Adrenal gland (tissue), 12 donors: ENCODE data around the gene ERICH4. TPM values are rescaled to one million over a fixed set of nuclear protein-coding genes. Genes with fewer than 3 reads are reported as not detected.

Source experiments
- DNase-seq, 7 donors: peaks; one replicate each; pipeline ENCODE4 v3.0.0-alpha.2; 2019 to 2020
- H3K27ac ChIP-seq, 5 donors: fragments of 200-600 bp; sonication (generic) in 4 of 5; 1 replicate in 3 of 5; 2 replicates in 2 of 5; pipeline versions ENCODE4 v1.5.1 to v1.8.0; 2016 to 2020; ENCODE audit warnings: mild to moderate bottlenecking in 1 of 5
- H3K27me3 ChIP-seq: fragments of 200-600 bp; 2 replicates; pipeline ENCODE4 v1.8.0; 2021
- H3K36me3 ChIP-seq, 2 donors: fragments of 200-600 bp; replicated peaks in 1 of 2; 1 replicate in 1 of 2; 2 replicates in 1 of 2; pipeline versions ENCODE4 v1.5.1 to v1.8.0; 2018 to 2022
- H3K4me1 ChIP-seq, 2 donors: fragments of 200-600 bp; replicated peaks in 1 of 2; 1 replicate in 1 of 2; 2 replicates in 1 of 2; pipeline versions ENCODE4 v1.5.1 to v1.8.0; 2018 to 2021
- H3K4me3 ChIP-seq, 4 donors: fragments of 200-600 bp; sonication (generic) in 3 of 4; one replicate each; pipeline ENCODE4 v1.5.1; 2016 to 2018
- H3K9me3 ChIP-seq, 3 donors: fragments of 200-600 bp; sonication (generic) in 1 of 3; replicated peaks in 1 of 3; 1 replicate in 2 of 3; 2 replicates in 1 of 3; pipeline versions ENCODE4 v1.5.1 to v1.8.0; 2016 to 2021
- CTCF ChIP-seq, 6 experiments: fragments of 450-650 bp in 4 of 6; fragments of 200-600 bp in 2 of 6; sonication (generic) in 1 of 6; IDR thresholded peaks; 1 replicate in 5 of 6; 2 replicates in 1 of 6; pipeline versions ENCODE4 v1.5.1 to v1.8.0; 2016 to 2021; ENCODE audit warnings: antibody characterized with exemption in 6 of 6, mild to moderate bottlenecking in 2 of 6, moderate library complexity in 1 of 6
- POLR2A ChIP-seq, 2 donors: fragments of 450-650 bp; IDR thresholded peaks; one replicate each; pipeline ENCODE4 v1.6.1; 2017; ENCODE audit warnings: antibody characterized with exemption in 2 of 2, mild to moderate bottlenecking in 2 of 2, moderate library complexity in 1 of 2
- WGBS, 4 donors: extraction: QIAGEN DNeasy Blood & Tissue Kit in 2 of 4; methylation state at CpG; one replicate each; pipeline versions ENCODE4 v1.1.5 to v1.1.7; 2013 to 2017; 5-methylcytosine and 5-hydroxymethylcytosine counted together
- intact Hi-C, 2 donors: fragments of 100-400 bp; cut with DNase I; formaldehyde crosslinking; loops; one replicate each; pipeline versions ENCODE4 v1.14.1 to v1.15.0; 2022 to 2023
- polyA plus RNA-seq, 3 donors: library from polyadenylated mRNA; stranded (reverse); fragments of 200-250 nt in 2 of 3; fragments of 350-450 nt in 1 of 3; fragmentation: Illumina TruSeq in 1 of 3; extraction: RNeasy Lipid Tissue Mini Kit (QIAGEN cat#74804) in 1 of 3; gene quantifications; one replicate each; pipeline ENCODE4 v1.2.3, GENCODE V29; 2013 to 2014
- total RNA-seq, 9 donors: library from RNA; depleted of rRNA in 4 of 9; stranded (reverse); fragments of >200 nt in 4 of 9; fragments of 120-200 nt in 1 of 9; fragmentation: NEBNext Ultra II Directional in 1 of 9; extraction: Animal tissue kit (Norgen Biotek cat#: 25700) in 1 of 9; gene quantifications; one replicate each; pipeline versions ENCODE4 v1.1.0 to v1.2.4, GENCODE V29; 2013 to 2023
- donor health status: healthy with polysubstance abuse.
- donor health status: Bipolar disorder and iron deficiency.
- donor health status: DM: yes; HTN: yes; CAD: no.
- donor health status: DM: no; HTN: no; CAD: no.
- donor health status: DM: no; HTN: no; CAD: no.
- donor health status: DM: yes; HTN: yes; CAD: no.

The ERICH4 gene
- total and polyA plus RNA-seq, 12 donors: 0.10 TPM; not detected in 11

GRCh38 chr19:41410336-41411054 is 32.5 kb upstream of the ERICH4 start:
- Histone ChIP-seq H3K27me3 (no peaks in the 10 kb centered on the region), H3K27ac (peak overlapping the region in 3 of 5 donors; percentile 61 to 79 (median 64)), H3K9me3 (no peaks in the 10 kb centered on the region), H3K36me3 (peaks cover 0 to 42% of the 10 kb centered on the region in 2 donors), H3K4me1 (peaks cover 14 to 26% of the 10 kb centered on the region in 2 donors), H3K4me3 (no peak overlapping the region)
- 88 to 92% (median 89%) methylated on average over 14 to 23 of the region's 23 CpGs for WGBS, 4 donors
- intact Hi-C loops: no loop called here
- TF ChIP-seq POLR2A (IDR thresholded peaks at IDR 0.05): no peak
- TF ChIP-seq CTCF (IDR thresholded peaks at IDR 0.05): no peak
- DNase-seq: no peak

DNA sequence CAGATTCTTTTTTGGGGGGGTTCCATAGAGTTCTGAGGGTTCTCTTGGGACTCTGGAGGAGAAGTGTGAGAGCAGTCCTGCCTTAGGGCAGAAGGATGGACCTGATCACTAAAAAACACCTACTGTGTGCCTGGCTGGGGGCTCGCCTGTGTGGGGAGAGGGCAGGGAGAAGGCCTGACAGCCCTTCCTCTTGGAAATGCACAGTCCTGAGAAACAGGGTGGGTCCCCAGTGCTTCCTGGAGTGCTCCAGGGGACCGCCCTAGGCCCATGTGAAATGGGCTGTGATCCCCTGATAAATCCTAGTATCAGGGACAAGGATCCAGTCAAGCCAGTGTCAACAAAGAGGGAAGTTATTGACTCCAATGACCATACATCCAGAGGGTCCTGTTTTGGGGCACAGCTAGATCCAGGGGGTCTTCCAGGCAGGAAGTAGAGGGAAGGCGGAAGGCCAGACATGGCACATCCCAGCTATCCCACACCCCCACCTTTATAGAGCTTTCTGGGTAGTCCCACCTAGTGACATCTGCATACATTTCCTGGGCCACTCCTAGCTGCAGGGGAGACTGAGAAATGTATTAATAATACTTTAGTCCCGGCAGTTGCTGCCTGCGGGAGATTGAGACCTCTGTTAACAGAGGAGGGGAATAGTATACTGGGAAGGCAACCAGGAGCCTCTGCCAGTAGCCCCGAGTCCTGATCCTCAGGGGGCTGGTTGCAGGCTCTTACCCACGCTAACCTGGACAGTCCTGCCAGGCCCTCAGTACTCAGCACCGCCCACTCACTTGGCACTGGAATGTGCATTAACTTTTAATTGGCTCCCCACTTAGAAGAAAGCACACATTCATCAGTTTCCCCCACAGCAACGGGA is 31.6 kb upstream of the ERICH4 start:
- WGBS, 4 donors: 60 to 80% (median 72%) methylated on average over 8 to 9 of the region's 9 CpGs
- Histone ChIP-seq H3K27me3 (no peaks in the 10 kb centered on the region), H3K4me3 (no peak overlapping the region), H3K9me3 (no peaks in the 10 kb centered on the region), H3K4me1 (peaks cover 14 to 26% of the 10 kb centered on the region in 2 donors), H3K36me3 (peaks cover 0 to 45% of the 10 kb centered on the region in 2 donors), H3K27ac (peak overlapping the region in 3 of 5 donors; percentile 48 to 79 (median 62))
- intact Hi-C loops: no loop called here
- DNase-seq: no peak
- TF ChIP-seq CTCF (IDR thresholded peaks at IDR 0.05): no peak
- TF ChIP-seq POLR2A (IDR thresholded peaks at IDR 0.05): no peak

GRCh38 chr19:41411968-41412265 is 31.0 kb upstream of the ERICH4 start:
- Histone ChIP-seq H3K4me3 (no peak overlapping the region), H3K4me1 (peaks cover 14 to 26% of the 10 kb centered on the region in 2 donors), H3K36me3 (peaks cover 0 to 51% of the 10 kb centered on the region in 2 donors), H3K27me3 (no peaks in the 10 kb centered on the region), H3K9me3 (no peaks in the 10 kb centered on the region), H3K27ac (peak overlapping the region in 3 of 5 donors; percentile 48 to 79 (median 62))
- no peak for TF ChIP-seq CTCF (IDR thresholded peaks at IDR 0.05)
- peak in 1 of 2 donors; percentile 27 for TF ChIP-seq POLR2A (IDR thresholded peaks at IDR 0.05)
- intact Hi-C loops: no loop called here
- DNase-seq: peak; percentile 53 to 94 (median 85)
- WGBS, 4 donors: 53 to 58% (median 57%) methylated on average over 11 of the region's 11 CpGs

- intact Hi-C loops: no loop called here
- Histone ChIP-seq H3K4me1 (peaks cover 14 to 26% of the 10 kb centered on the region in 2 donors), H3K4me3 (no peak overlapping the region), H3K36me3 (peaks cover 0 to 58% of the 10 kb centered on the region in 2 donors), H3K27ac (no peak overlapping the region), H3K27me3 (no peaks in the 10 kb centered on the region), H3K9me3 (no peaks in the 10 kb centered on the region)
- 92 to 98% (median 95%) methylated on average over 4 to 5 of the region's 5 CpGs for WGBS, 4 donors
- DNase-seq: no peak
- TF ChIP-seq CTCF (IDR thresholded peaks at IDR 0.05) (no peak), POLR2A (IDR thresholded peaks at IDR 0.05) (no peak)
Observed at GRCh38 chr19:41412953-41413352, 30.0 kb upstream of the ERICH4 start.
